GM19023 (cell line): ENCODE measurements around the gene NME9.

Source experiments
- ATAC-seq: cut with Tn5 transposase; IDR thresholded peaks from one replicate; pipeline ENCODE4 v1.9.1; 2021; ENCODE audit warnings: mild to moderate bottlenecking, moderate library complexity; ENCODE audit not compliant: unreplicated experiment

The NME9 gene

DNA sequence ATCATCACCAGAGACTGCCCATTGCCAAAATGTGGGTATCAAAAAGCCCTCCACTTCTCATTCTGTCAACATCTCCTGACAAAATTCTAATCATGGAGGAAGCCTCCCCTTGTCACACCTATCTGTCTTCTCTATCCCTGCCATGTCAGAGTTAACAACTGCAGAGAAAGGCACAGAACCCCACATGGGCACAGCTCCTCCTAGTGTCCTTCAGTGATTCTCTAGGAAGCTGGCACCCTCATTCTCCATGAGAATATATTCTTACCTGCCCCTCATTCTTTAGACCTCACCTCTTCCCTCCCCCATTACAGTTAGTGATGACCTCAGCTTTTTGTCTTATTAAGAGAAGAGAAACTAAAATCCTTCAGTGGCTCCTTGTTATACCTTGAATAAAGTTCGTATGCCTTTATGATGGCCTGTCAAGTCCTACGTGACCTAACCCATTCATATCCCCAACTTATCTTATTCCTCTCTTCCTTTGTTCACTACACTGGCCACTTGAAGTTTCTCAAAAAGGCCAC lies 44.6 kb downstream of the NME9 start:
- ATAC-seq: no peak

DNA sequence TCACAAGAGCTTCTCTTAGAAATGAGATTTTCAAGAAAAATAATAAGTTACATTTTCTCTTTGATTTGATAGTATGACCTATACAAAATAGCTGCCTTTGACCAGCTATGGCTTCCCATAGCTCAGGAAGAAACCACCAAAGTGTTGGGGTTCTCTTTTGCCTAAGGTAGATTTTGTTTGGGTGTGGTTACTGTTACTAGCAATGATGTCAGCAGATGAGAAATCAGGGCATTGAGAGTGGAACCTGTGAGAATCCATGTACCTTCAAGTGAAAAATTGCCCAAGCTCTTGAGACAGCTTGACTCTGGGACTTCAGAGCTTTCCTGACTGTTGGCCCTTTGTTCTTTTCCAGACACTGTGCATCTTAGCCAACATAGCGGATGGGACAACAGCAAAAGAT lies 45.6 kb downstream of the NME9 start:
- no peak for ATAC-seq

DNA sequence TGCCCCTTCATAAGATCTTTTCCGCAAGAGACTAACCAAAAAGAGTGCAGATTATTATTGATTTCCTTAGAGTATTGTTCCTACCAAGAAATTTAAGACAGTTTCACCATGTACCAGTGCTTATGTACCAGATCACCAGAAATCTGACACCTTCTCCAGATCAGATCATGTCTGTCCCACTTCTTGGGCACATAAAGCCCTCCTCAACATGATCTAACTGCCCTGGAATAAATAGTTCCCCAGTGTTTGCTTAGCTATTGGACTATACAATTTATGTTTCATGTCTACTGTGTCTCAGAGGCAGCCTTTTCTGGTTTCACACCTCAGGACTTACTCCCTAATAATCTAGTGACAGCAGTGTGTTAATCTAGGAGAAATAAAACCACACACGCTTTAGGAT lies 46.8 kb downstream of the NME9 start:
- ATAC-seq: no peak

DNA sequence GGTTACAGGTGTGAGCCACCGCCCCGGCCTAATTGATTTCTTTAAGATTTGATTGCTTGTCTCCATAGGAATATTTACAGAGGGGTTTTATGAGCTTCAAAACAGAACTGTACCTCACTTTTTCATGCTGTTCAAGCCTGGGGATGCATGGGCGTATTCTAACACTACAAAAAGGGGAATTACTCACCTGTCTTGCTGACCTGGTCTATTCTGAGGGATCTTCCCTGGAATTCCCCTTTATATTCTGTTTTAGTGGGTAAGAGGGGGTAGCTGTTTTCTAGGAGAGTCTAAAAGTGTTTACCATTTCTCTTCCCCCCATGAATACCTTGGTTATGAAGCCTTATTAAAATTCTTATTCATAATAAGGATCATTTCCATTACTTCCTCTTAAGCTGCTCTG lies 48.1 kb downstream of the NME9 start:
- ATAC-seq: no peak

DNA sequence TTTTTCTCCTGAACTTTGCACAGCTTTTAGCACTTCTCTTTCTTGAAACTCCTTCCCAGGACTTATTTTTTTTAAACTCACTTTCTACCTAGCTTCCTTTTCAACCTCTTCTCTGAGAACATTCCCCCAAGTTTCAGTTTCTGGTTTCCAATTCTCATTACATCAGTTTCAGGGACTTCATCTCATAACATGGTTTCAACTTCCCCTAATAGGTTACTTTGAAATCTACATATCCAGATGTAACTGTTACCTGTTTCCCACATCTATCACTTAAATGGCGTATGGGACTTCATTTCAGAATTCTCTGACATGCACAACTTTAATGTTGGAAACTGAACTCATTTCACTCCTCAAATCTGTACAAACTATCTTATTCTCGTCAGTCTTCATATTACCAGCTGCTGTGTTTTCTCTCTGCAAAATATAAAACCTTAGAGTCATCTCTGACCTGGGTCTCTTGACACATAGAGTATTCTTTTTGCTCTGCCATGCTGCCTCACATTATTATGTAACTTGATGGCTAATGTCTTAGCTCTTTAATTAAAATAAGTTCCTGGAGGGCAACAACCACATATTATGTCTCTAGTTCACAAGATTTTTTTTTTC lies 58.4 kb downstream of the NME9 start:
- no peak for ATAC-seq

DNA sequence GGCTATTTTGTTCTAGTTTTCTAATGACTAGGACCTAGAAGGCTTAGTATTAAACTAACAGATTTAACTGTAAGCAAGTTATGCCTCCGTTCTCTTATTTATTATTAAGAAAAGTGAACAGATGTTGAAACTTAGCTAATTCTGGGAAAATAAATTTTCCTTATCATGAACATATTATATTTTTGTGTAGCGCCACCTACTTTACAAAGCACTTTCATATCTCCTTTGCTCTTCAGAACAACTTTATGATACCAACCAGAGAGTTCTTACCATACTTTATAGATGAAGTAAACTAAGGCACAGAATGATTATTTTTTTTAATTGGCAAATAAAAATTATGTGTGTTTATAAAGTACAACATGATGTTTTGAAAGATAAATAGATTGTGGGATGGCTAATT lies 59.4 kb downstream of the NME9 start:
- ATAC-seq: no peak

DNA sequence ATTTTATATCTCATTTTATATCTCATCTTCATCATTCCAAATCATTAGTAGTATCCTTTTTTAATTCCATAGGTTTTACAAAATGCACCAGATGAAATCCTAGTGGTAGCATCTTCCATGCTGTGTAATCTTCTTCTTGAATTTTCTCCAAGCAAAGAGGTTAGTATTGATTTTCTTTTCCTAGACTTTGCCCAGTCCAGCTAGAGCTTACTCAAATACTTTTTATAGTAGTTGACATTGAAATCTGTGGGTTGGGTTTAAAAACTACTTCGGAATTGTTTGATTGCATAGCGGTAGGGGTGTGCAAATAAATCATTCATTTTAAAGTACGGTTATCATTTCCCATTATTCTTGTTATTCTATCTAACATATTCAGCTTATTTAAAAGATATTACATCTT lies 62.6 kb downstream of the NME9 start:
- no peak for ATAC-seq

DNA sequence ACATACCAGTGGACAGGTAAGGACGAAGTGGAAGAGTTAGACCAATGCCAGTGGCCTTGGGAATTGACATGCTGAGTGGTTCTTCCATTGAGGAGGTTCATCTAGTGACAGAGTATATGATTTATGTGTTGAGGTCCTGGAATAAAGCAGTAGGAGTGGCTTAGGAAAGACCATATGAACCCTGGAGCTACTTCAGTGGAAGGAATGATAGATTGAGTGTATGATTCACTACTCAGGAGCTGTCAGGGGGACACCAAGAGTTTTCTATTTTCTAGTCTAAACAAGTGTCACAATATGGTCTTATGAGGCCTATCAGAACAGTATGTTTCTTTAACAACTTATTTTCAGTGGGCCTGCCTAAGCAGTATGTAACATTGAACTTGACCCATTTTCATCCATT lies 63.9 kb downstream of the NME9 start:
- ATAC-seq: no peak

DNA sequence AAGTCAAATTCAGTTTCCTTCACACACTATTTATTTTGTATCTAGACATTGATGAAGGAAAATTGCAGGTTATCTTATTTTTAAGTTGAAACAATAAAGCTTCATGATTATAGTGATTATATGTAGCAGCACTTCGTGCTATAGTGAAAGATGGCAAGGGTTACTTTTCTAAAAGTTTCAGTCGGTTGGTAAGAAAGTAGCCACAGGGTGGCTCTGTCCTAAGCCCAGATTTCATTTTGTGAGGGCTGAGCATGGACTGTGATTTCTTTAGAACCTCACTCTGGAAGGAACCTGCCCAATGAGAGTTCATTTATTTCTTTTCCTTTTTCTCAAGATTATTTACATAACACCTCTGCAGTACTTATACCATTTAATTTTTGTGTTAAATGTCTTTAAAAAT lies 66.5 kb downstream of the NME9 start:
- ATAC-seq: no peak

DNA sequence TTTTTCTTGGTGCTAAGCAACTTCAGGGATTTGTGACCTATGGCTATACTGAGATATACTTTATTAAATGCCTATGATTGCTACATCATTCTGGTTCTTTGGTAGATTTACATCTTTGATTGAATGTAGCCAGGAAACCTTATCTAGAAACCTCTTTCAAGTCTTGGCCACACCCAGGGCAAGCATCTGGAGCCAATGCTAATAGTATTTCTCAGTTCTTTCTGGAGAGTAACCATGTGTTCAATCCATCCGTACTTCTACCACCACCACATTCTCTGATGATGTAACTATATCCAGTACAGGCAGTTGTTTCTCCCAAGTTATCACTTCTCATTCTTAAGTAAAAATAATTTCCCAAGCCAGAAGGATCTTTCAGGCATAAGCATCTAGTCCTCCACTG lies 69.0 kb downstream of the NME9 start:
- no peak for ATAC-seq

DNA sequence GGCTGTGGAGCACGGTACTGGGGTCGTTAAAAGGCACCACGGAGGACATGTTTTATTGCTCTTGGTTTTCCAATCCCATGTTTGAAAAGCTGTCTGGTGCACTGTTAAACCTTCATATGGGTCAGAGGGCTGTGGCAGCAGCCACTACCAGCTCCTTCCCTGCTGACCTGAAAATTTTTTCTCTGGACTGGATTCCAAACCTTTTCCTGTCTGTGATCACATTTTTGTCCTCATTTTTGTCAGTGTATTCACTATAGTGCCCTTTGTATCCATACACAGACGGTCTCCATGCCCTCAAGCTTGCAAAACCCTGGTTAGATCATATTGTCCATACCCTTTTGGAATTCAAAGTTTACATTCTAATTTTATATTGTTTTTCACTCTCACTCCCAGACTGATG lies 70.5 kb downstream of the NME9 start:
- no peak for ATAC-seq

DNA sequence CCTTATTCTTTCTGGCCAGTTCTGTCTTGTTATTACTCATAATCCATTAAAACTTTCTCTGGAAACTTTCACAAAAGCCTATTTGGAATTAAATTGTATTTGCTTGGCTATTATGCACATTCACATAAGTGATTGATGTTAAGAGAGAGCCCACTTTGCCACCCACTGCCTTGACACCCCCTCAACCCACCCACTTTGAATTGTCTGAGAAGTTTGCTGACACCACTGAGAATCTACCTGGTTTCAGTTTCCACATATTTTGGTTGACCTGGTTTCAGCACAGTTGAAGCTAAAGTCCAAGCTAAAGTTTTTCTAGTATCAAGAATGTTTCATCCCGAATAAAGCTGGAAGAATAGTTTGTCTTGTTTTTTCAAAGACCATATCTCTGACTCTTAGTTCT lies 71.7 kb downstream of the NME9 start:
- ATAC-seq: no peak

DNA sequence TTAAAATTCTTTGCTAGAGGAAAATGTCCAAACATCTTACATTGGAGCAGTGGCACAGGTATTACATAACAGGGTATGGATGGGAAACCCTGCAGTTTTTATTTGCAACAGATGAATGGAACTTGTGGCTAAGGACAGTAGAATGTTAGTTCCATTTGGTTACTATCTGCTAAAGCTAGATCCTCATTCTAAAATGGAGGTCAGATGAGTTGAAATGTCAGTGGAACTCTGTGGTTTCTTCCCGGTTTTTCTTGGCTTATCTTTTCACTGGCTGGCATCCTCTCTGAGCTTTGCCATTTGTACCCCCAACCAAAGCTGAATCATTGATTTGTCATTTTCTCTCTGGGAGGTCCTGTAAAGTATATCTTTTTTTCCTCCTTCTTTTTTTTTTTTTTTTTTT lies 73.6 kb downstream of the NME9 start:
- ATAC-seq: no peak

DNA sequence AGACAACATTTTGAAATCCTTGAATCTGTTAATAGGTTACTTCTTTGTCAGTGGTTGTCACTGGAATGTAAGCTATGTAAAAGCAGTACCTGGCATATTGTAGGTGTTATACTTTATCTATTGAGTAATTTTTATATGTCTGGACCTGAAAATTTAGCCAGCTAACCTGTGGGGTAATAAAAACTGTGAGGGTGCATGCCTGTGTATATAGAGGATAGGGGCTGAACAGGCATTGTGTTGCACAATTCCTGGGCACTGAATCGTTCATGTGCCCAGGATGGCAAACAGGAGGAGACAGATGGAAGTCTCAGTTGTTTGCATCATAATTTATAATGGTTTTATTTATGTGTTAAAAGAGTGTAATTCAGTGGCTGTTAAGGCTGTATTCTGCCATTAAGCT lies 75.4 kb downstream of the NME9 start:
- ATAC-seq: no peak

DNA sequence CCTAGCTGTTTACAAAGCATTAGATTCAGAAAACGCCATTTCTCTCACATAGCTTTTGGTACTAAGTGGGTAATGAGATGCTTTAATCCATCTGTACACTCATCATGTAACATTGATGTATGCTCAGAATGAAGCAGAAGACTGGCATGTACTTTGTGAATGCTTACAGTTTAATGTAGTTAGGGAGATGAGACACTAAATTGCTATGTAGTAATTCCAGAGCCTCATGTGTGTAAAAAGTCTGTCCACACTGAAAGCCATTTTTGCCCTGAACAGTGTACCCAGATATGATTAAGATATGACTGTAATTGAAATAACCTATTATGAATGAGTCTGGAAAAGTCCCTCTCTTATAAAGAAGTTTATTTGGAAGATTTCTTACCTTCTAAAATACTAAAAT lies 76.0 kb downstream of the NME9 start:
- no peak for ATAC-seq
